Measurements from ENCODE around the gene MGST2.

MGST2 gene

DNA sequence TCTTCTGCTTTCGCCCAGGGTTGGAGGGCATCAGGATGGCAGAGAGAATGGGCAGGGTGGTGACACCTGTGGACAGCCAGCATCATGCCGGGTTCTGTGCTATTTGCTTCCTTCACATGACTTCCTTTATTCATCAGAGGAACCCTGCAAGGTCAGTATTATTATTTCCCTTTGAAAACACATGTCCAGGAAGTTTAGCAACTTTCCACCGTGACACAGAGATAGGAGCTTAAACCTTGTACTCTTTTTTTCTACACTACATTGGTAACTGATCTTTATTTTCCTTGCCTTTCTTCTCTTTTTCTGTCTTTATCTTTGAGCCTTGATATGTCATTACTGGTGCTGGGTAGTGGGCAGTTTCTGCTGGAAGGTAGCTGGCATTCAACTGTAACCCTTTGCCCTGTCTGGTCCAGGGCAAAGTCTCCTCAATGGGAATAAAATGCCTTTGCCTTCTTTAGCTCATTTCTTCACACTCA, 5.0 kb upstream of the MGST2 start:
- H3K9me3 ChIP-seq (ENCODE audit: control insufficient read depth, insufficient read depth, low read length), result no peaks in the 10 kb centered on the region

DNA sequence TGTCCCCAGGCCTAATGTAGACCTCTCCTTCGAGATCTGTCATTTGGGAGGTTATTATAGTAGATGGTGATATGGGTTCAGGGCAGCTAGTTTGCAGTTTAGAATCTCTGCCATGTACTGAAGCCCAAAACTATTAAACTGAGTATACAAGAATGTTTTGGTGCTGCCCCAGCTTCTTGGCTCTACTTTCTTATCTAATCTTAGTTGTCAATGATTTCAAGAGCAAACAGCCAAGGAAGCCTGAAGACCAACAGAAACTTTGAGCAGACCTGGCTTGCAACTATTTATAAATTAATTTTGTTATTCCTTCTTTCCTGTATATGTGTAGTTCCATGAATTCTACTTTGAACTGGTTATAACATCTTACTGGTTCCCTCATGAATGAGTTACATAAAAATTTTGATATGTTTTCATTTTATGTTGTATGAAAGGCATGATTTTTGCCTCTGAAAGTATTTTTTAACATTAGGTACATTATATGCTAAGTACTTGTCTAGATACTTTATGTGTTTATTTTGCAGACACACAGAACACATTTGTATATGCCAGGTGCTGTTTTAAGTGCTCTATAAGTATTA, 2.0 kb upstream of the MGST2 start:
- H3K9ac ChIP-seq (ENCODE audit: low read depth, low read length), result no peak overlapping the region
- no peaks in the 10 kb centered on the region for H3K9me3 ChIP-seq (ENCODE audit: control insufficient read depth, insufficient read depth, low read length)
- no peaks in the 10 kb centered on the region for H3K36me3 ChIP-seq (ENCODE audit: control insufficient read depth, insufficient read depth, low read length)
- peak overlapping the region; percentile 8 for H3K27ac ChIP-seq (ENCODE audit: low read depth, low read length)
- H3K27me3 ChIP-seq (ENCODE audit: control insufficient read depth, insufficient read depth, low read length), result no peaks in the 10 kb centered on the region
- H3K4me3 ChIP-seq (ENCODE audit: low read depth, low read length), result no peak overlapping the region
- H3K4me1 ChIP-seq (ENCODE audit: control insufficient read depth, insufficient read depth, low read length), result peaks cover 22% of the 10 kb centered on the region

More for the DNA sequence above, 5.0 kb upstream of the MGST2 start:
- no peak overlapping the region for H3K4me3 ChIP-seq (ENCODE audit: low read depth, low read length)
- H3K27ac ChIP-seq (ENCODE audit: low read depth, low read length), result no peak overlapping the region
- no peaks in the 10 kb centered on the region for H3K27me3 ChIP-seq (ENCODE audit: control insufficient read depth, insufficient read depth, low read length)
- no peak overlapping the region for H3K9ac ChIP-seq (ENCODE audit: low read depth, low read length)
- no peaks in the 10 kb centered on the region for H3K36me3 ChIP-seq (ENCODE audit: control insufficient read depth, insufficient read depth, low read length)
- peaks cover 22% of the 10 kb centered on the region for H3K4me1 ChIP-seq (ENCODE audit: control insufficient read depth, insufficient read depth, low read length)

DNA sequence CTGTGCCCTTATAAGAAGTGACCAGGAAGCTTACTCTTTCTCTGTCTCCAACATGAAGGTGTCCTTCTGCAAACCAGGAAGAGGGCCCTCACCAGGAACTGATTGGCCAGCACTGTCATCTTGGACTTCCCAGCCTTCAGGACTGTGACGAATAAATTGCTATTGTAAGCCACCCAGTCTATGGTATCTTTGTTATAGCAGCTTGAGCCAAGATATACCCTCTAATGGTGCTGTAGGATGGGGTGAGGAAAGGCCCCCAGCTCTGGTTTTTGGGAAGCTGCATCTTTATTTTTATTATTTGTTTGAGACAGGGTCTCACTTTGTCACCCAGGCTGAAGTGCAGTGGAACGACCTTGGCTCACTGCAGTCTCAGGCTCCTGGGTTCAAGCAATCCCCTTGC, 1.2 kb upstream of the MGST2 start:
- H3K27me3 ChIP-seq (ENCODE audit: control insufficient read depth, insufficient read depth, low read length), result no peaks in the 10 kb centered on the region
- peaks cover 23% of the 10 kb centered on the region for H3K4me1 ChIP-seq (ENCODE audit: control insufficient read depth, insufficient read depth, low read length)
- H3K9ac ChIP-seq (ENCODE audit: low read depth, low read length), result no peak overlapping the region
- peak overlapping the region; percentile 43 for H3K27ac ChIP-seq (ENCODE audit: low read depth, low read length)
- no peak overlapping the region for H3K4me3 ChIP-seq (ENCODE audit: low read depth, low read length)
- no peaks in the 10 kb centered on the region for H3K9me3 ChIP-seq (ENCODE audit: control insufficient read depth, insufficient read depth, low read length)
- H3K36me3 ChIP-seq (ENCODE audit: control insufficient read depth, insufficient read depth, low read length), result no peaks in the 10 kb centered on the region

GRCh38 chr4:139665079-139665689, 435 bp upstream of the MGST2 start:
- Histone ChIP-seq H3K4me3 (ENCODE audit: low read depth, low read length) (peak overlapping the region; percentile 68), H3K4me1 (ENCODE audit: control insufficient read depth, insufficient read depth, low read length) (peaks cover 26% of the 10 kb centered on the region), H3K9ac (ENCODE audit: low read depth, low read length) (peak overlapping the region; percentile 39; the same call in 1 of the 2 replicates), H3K9me3 (ENCODE audit: control insufficient read depth, insufficient read depth, low read length) (no peaks in the 10 kb centered on the region), H3K36me3 (ENCODE audit: control insufficient read depth, insufficient read depth, low read length) (no peaks in the 10 kb centered on the region), H3K27me3 (ENCODE audit: control insufficient read depth, insufficient read depth, low read length) (no peaks in the 10 kb centered on the region), H3K27ac (ENCODE audit: low read depth, low read length) (peak overlapping the region; percentile 88)

DNA sequence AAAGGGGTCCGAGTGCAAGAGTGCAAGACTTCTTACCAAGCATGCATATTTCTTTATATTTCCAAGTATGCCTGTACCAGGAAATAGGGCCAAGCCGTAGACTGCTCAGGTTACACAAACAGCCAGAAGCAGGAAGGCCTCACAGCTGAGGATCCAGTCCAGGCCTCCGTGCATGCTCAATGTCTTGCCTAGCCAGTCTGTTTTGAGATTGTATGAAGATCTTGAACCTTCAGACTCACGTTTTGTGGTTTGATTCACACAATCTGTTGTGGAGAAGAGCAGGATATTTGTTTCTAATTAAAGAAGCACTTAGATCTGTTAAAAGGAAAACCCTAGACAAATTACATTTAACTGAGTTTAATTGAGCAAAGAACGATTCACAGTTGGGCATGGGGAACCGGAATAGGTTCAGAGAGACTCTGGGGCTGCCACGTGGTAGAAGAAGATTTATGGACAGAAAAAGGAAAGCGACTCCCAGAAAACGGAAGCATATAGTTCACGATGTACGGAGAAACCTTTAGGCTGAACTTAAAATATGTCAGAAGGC, 1.2 kb downstream of the MGST2 start:
- Histone ChIP-seq H3K27ac (ENCODE audit: low read depth, low read length) (peak overlapping the region; percentile 88), H3K27me3 (ENCODE audit: control insufficient read depth, insufficient read depth, low read length) (no peaks in the 10 kb centered on the region), H3K9ac (ENCODE audit: low read depth, low read length) (no peak overlapping the region), H3K9me3 (ENCODE audit: control insufficient read depth, insufficient read depth, low read length) (no peaks in the 10 kb centered on the region), H3K4me1 (ENCODE audit: control insufficient read depth, insufficient read depth, low read length) (peaks cover 27% of the 10 kb centered on the region), H3K36me3 (ENCODE audit: control insufficient read depth, insufficient read depth, low read length) (no peaks in the 10 kb centered on the region), H3K4me3 (ENCODE audit: low read depth, low read length) (peak overlapping the region; percentile 68)

DNA sequence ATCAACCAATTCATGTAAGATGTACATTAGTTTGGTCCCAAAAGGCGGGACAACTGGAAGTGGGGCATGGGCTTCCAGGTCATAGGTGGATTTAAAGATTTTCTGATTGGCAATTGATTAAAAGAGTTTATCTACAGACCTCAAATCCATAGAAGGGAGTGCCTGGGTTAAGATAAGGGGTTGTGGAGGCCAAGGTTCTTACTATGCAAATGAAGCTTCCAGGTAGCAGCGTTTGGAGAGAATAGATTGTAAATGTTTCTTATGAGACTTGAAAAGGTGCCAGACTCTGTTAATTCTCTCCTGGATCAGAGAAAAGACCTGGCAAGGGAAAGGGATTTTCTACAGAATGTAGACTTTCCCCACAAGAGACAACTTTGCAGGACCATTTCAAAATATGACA, 2.4 kb downstream of the MGST2 start:
- Histone ChIP-seq H3K9me3 (ENCODE audit: control insufficient read depth, insufficient read depth, low read length) (no peaks in the 10 kb centered on the region), H3K9ac (ENCODE audit: low read depth, low read length) (no peak overlapping the region), H3K4me1 (ENCODE audit: control insufficient read depth, insufficient read depth, low read length) (peaks cover 33% of the 10 kb centered on the region), H3K36me3 (ENCODE audit: control insufficient read depth, insufficient read depth, low read length) (no peaks in the 10 kb centered on the region), H3K27ac (ENCODE audit: low read depth, low read length) (peak overlapping the region; percentile 79), H3K27me3 (ENCODE audit: control insufficient read depth, insufficient read depth, low read length) (no peaks in the 10 kb centered on the region), H3K4me3 (ENCODE audit: low read depth, low read length) (no peak overlapping the region)

DNA sequence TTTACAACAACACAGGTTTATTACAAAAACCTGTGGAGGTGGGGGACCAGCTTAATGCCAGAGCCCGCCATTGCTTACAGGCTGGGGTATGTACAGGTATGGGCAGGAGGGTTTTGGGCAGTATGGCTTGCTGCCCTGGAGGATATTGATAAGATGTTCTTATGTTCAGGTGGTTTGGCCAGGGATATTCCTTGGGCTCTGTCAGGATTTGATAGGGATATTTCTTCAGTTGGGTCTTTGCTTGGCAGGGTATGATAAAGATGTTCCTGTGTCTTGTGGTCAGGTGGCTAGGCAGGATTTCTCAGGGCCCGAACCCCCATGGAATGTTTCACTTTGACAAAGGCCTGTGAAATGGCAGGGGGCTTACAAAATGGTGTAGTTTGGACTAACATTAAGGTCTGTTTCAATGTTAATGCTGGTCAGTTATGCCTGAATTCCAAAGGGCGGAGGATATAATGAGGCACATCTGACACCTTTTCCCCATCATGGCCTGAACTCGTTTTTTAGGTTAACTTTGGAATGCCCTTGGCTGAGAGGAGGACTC, 3.1 kb downstream of the MGST2 start:
- H3K36me3 ChIP-seq (ENCODE audit: control insufficient read depth, insufficient read depth, low read length), result no peaks in the 10 kb centered on the region
- no peak overlapping the region for H3K9ac ChIP-seq (ENCODE audit: low read depth, low read length)
- no peaks in the 10 kb centered on the region for H3K27me3 ChIP-seq (ENCODE audit: control insufficient read depth, insufficient read depth, low read length)
- H3K27ac ChIP-seq (ENCODE audit: low read depth, low read length), result peak overlapping the region; percentile 79
- H3K9me3 ChIP-seq (ENCODE audit: control insufficient read depth, insufficient read depth, low read length), result no peaks in the 10 kb centered on the region
- H3K4me3 ChIP-seq (ENCODE audit: low read depth, low read length), result no peak overlapping the region
- H3K4me1 ChIP-seq (ENCODE audit: control insufficient read depth, insufficient read depth, low read length), result peaks cover 33% of the 10 kb centered on the region

GRCh38 chr4:139669335-139669734, 3.7 kb downstream of the MGST2 start:
- H3K4me1 ChIP-seq (ENCODE audit: control insufficient read depth, insufficient read depth, low read length), result peaks cover 33% of the 10 kb centered on the region
- no peaks in the 10 kb centered on the region for H3K27me3 ChIP-seq (ENCODE audit: control insufficient read depth, insufficient read depth, low read length)
- H3K4me3 ChIP-seq (ENCODE audit: low read depth, low read length), result no peak overlapping the region
- H3K9ac ChIP-seq (ENCODE audit: low read depth, low read length), result no peak overlapping the region
- peak overlapping the region; percentile 79 for H3K27ac ChIP-seq (ENCODE audit: low read depth, low read length)
- no peaks in the 10 kb centered on the region for H3K36me3 ChIP-seq (ENCODE audit: control insufficient read depth, insufficient read depth, low read length)
- no peaks in the 10 kb centered on the region for H3K9me3 ChIP-seq (ENCODE audit: control insufficient read depth, insufficient read depth, low read length)

GRCh38 chr4:139669890-139670289, 4.3 kb downstream of the MGST2 start:
- no peaks in the 10 kb centered on the region for H3K36me3 ChIP-seq (ENCODE audit: control insufficient read depth, insufficient read depth, low read length)
- no peak overlapping the region for H3K9ac ChIP-seq (ENCODE audit: low read depth, low read length)
- H3K4me1 ChIP-seq (ENCODE audit: control insufficient read depth, insufficient read depth, low read length), result peaks cover 33% of the 10 kb centered on the region

DNA sequence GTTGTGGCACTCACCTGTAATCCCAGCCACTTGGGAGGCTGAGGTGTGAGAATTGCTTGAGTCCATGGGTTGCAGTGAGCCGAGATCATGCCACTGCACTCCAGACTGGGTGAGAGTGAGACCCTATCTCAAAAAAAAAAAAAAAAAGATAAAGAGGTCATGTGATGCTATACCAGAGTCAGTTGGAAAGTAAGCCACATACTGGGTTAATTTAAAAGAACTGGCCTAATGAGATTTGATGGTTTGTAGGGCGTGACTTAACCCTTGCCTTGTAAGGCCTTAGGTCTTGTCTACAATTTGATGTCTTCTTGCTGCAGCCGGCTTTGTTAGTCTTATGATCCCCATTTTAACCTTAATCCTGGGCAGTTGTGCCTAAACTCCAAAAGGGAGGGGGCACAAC, 5.2 kb downstream of the MGST2 start:
- Histone ChIP-seq H3K36me3 (ENCODE audit: control insufficient read depth, insufficient read depth, low read length) (no peaks in the 10 kb centered on the region), H3K27ac (ENCODE audit: low read depth, low read length) (no peak overlapping the region), H3K9ac (ENCODE audit: low read depth, low read length) (no peak overlapping the region), H3K9me3 (ENCODE audit: control insufficient read depth, insufficient read depth, low read length) (no peaks in the 10 kb centered on the region), H3K27me3 (ENCODE audit: control insufficient read depth, insufficient read depth, low read length) (no peaks in the 10 kb centered on the region), H3K4me1 (ENCODE audit: control insufficient read depth, insufficient read depth, low read length) (peaks cover 26% of the 10 kb centered on the region), H3K4me3 (ENCODE audit: low read depth, low read length) (no peak overlapping the region)

More at GRCh38 chr4:139669890-139670289, 4.3 kb downstream of the MGST2 start:
- peak overlapping the region; percentile 79 for H3K27ac ChIP-seq (ENCODE audit: low read depth, low read length)
- H3K27me3 ChIP-seq (ENCODE audit: control insufficient read depth, insufficient read depth, low read length), result no peaks in the 10 kb centered on the region
- H3K9me3 ChIP-seq (ENCODE audit: control insufficient read depth, insufficient read depth, low read length), result no peaks in the 10 kb centered on the region
- H3K4me3 ChIP-seq (ENCODE audit: low read depth, low read length), result no peak overlapping the region

DNA sequence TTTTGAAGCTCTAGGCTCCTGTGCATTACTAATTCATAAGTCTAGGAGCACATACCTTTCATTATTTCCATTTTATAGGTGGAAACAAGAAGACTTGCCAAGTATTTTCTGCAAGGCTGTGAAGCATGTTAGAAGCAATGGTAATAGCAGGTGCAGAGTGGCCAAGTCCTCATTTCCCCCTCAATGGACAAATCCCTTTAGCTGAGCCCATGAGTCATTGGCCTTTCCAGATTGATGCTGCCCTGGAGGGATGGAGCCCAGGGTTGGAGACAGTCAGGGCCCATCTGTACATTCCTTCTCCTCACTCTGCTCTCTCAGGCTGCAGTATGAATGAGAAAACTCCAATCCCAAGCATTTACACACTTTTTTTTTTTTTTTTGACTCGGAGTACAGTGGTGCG, 6.6 kb downstream of the MGST2 start:
- Histone ChIP-seq H3K36me3 (ENCODE audit: control insufficient read depth, insufficient read depth, low read length) (no peaks in the 10 kb centered on the region), H3K4me1 (ENCODE audit: control insufficient read depth, insufficient read depth, low read length) (peaks cover 15% of the 10 kb centered on the region), H3K9ac (ENCODE audit: low read depth, low read length) (no peak overlapping the region), H3K9me3 (ENCODE audit: control insufficient read depth, insufficient read depth, low read length) (no peaks in the 10 kb centered on the region), H3K27ac (ENCODE audit: low read depth, low read length) (no peak overlapping the region), H3K27me3 (ENCODE audit: control insufficient read depth, insufficient read depth, low read length) (no peaks in the 10 kb centered on the region), H3K4me3 (ENCODE audit: low read depth, low read length) (no peak overlapping the region)

Data from HUES48 (cell line).